NCI-H2227 treated with DMSO at 0.1 percent for 48 hours (cell line): ENCODE measurements around the gene PKIB.
"Not testable (repeated sequence)": the region's sequence is repeated elsewhere in the genome, so short reads cannot be mapped to it uniquely, and the experiment has no call there.

Source experiments
- DNase-seq: peaks from one replicate; lab custom pipeline; 2025; lab: John Stamatoyannopoulos, UW

The PKIB gene

GRCh38 chr6:122621638-122622037 is 11.4 kb downstream of the PKIB start:
- DNase-seq, result no peak

GRCh38 chr6:122622479-122622878 is 12.3 kb downstream of the PKIB start:
- DNase-seq, result no peak

GRCh38 chr6:122623279-122623678 is 13.1 kb downstream of the PKIB start:
- DNase-seq, result no peak

GRCh38 chr6:122624853-122625252 is 14.6 kb downstream of the PKIB start:
- DNase-seq, result no peak

GRCh38 chr6:122628714-122629113 is 18.5 kb downstream of the PKIB start:
- no peak for DNase-seq

GRCh38 chr6:122631571-122632249 is 21.5 kb downstream of the PKIB start:
- DNase-seq, result no peak

- no peak for DNase-seq
Measured at GRCh38 chr6:122640366-122640765, 30.2 kb downstream of the PKIB start.

- no peak for DNase-seq
Measured at GRCh38 chr6:122641819-122642218, 31.6 kb downstream of the PKIB start.

- DNase-seq, result not testable (repeated sequence)
Measured at GRCh38 chr6:122642604-122643003, 32.4 kb downstream of the PKIB start.

- DNase-seq, result no peak
Measured at GRCh38 chr6:122645256-122645655, 35.1 kb downstream of the PKIB start.

- DNase-seq, result no peak
Measured at GRCh38 chr6:122647765-122648164, 37.6 kb downstream of the PKIB start.

- no peak for DNase-seq
Measured at GRCh38 chr6:122648726-122649125, 38.5 kb downstream of the PKIB start.

- no peak for DNase-seq
Measured at GRCh38 chr6:122649701-122650100, 39.5 kb downstream of the PKIB start.

GRCh38 chr6:122650403-122650802 is 40.2 kb downstream of the PKIB start:
- DNase-seq, result no peak

- DNase-seq, result no peak
Measured at GRCh38 chr6:122651031-122651430, 40.8 kb downstream of the PKIB start.

GRCh38 chr6:122651604-122652003 is 41.4 kb downstream of the PKIB start:
- no peak for DNase-seq

- no peak for DNase-seq
Measured at GRCh38 chr6:122652431-122652830, 42.2 kb downstream of the PKIB start.

- no peak for DNase-seq
Measured at GRCh38 chr6:122653094-122653493, 42.9 kb downstream of the PKIB start.

GRCh38 chr6:122654012-122654411 is 43.8 kb downstream of the PKIB start:
- no peak for DNase-seq

- no peak for DNase-seq
Measured at GRCh38 chr6:122657601-122658000, 47.4 kb downstream of the PKIB start.

GRCh38 chr6:122660296-122660695 is 50.1 kb downstream of the PKIB start:
- no peak for DNase-seq

- DNase-seq, result no peak
Measured at GRCh38 chr6:122663981-122664380, 53.8 kb downstream of the PKIB start.

GRCh38 chr6:122665929-122666328 is 55.7 kb downstream of the PKIB start:
- no peak for DNase-seq

GRCh38 chr6:122666418-122666817 is 56.2 kb downstream of the PKIB start:
- DNase-seq, result no peak
